Measurements from ENCODE around the gene MGAT5B.

DNA sequence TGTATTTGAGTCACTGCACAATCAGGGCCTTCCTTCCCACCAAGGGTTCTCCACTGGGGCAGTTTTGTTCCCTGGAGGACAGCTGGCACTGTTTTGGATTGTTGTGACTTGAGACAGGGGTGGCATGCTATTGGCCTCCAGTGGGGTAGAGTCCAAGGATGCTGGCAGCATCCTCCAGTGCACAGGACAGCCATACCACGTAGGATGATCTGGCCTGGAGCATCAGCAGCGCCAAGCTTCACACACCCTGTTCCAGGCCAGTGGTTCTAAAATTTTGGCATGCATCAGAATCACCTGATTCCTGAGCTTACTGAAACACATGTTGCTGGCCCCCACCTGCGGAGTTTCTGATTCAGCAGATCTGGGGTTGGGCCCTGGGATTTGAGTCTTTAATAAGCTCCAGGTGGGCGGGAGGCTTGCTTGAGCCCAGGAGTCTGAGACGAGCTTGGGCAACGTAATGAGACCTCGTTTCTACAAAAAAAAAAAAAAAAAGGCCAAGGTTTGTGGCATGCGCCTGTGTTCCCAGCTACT is 83.2 kb downstream of the MGAT5B start:
- TF ChIP-seq EZH2 (IDR thresholded peaks at IDR 0.05; ENCODE audit: low read length, missing control alignments): no peak
- TF ChIP-seq, protein P1, sequence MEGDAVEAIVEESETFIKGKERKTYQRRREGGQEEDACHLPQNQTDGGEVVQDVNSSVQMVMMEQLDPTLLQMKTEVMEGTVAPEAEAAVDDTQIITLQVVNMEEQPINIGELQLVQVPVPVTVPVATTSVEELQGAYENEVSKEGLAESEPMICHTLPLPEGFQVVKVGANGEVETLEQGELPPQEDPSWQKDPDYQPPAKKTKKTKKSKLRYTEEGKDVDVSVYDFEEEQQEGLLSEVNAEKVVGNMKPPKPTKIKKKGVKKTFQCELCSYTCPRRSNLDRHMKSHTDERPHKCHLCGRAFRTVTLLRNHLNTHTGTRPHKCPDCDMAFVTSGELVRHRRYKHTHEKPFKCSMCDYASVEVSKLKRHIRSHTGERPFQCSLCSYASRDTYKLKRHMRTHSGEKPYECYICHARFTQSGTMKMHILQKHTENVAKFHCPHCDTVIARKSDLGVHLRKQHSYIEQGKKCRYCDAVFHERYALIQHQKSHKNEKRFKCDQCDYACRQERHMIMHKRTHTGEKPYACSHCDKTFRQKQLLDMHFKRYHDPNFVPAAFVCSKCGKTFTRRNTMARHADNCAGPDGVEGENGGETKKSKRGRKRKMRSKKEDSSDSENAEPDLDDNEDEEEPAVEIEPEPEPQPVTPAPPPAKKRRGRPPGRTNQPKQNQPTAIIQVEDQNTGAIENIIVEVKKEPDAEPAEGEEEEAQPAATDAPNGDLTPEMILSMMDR (conservative IDR thresholded peaks at IDR 0.05 in 1 of 2, IDR thresholded peaks at IDR 0.05 in 1 of 2; ENCODE audit: low read depth in 1 of 2, low read length in 2 of 2): no peak

Data from fibroblast of lung (primary cell).